ENCODE data around the gene AURKA. TPM values are rescaled to one million over a fixed set of nuclear protein-coding genes. Genes with fewer than 3 reads are reported as not detected.
A peak's percentile ranks its signal among the peaks of the same experiment; 100 is the strongest.

AURKA gene
- total RNA-seq, 1 experiment from 2014 or later = 139 TPM

- BruUV-seq (replicated peaks) = no TSS peak
- Histone ChIP-seq H4K20me1 (ENCODE audit: low read length) (no peaks in the 10 kb centered on the region), H3K27ac (ENCODE audit: low read length) (no peak overlapping the region), H3K4me2 (ENCODE audit: low read length) (no peak overlapping the region), H3K9me3 (ENCODE audit: low read length) (no peaks in the 10 kb centered on the region), H3K9ac (ENCODE audit: low read length) (no peak overlapping the region), H3K9me2 (replicated peaks; ENCODE audit: low read length) (no peaks in the 10 kb centered on the region), H3K4me3 (ENCODE audit: low read length) (no peak overlapping the region), H2AFZ (ENCODE audit: low read length) (no peak overlapping the region), H3F3A (ENCODE audit: low read length, unreplicated experiment) (no peaks in the 10 kb centered on the region), H3K27me3 (ENCODE audit: low read length) (no peaks in the 10 kb centered on the region), H3K79me2 (ENCODE audit: low read length) (no peaks in the 10 kb centered on the region), H3K4me1 (ENCODE audit: insufficient read depth, low read length) (no peaks in the 10 kb centered on the region), H3K36me3 (ENCODE audit: low read depth, low read length) (no peaks in the 10 kb centered on the region)
- ChIA-PET POLR2A (ENCODE audit: unreplicated experiment) (no interaction called here), CTCF (no interaction called here)
- DNase-seq (no peak), ATAC-seq (no peak)
- TF ChIP-seq EZH2 (IDR thresholded peaks at IDR 0.05; ENCODE audit: low read length, unreplicated experiment) = no peak
- TF ChIP-seq EZH2phosphoT487 (IDR thresholded peaks at IDR 0.05; ENCODE audit: borderline replicate concordance, low read length) = no peak
- no peak for TF ChIP-seq CTCF (conservative IDR thresholded peaks at IDR 0.05; ENCODE audit: low read depth, low read length)
- intact Hi-C loops (cut with micrococcal nuclease) = no loop called here
These were observed 38.9 kb upstream of the AURKA start for GRCh38 chr20:56430957-56431356.

- Histone ChIP-seq H3K9ac (ENCODE audit: low read length) (no peak overlapping the region), H3K36me3 (ENCODE audit: low read depth, low read length) (no peaks in the 10 kb centered on the region), H3K79me2 (ENCODE audit: low read length) (no peaks in the 10 kb centered on the region), H3K4me2 (ENCODE audit: low read length) (no peak overlapping the region), H3K27me3 (ENCODE audit: low read length) (no peaks in the 10 kb centered on the region), H2AFZ (ENCODE audit: low read length) (no peak overlapping the region), H3K9me2 (replicated peaks; ENCODE audit: low read length) (no peaks in the 10 kb centered on the region), H3K4me3 (ENCODE audit: low read length) (no peak overlapping the region), H3K4me1 (ENCODE audit: insufficient read depth, low read length) (no peaks in the 10 kb centered on the region), H3K27ac (ENCODE audit: low read length) (no peak overlapping the region), H3F3A (ENCODE audit: low read length, unreplicated experiment) (no peaks in the 10 kb centered on the region), H3K9me3 (ENCODE audit: low read length) (no peaks in the 10 kb centered on the region), H4K20me1 (ENCODE audit: low read length) (no peaks in the 10 kb centered on the region)
- CTCF ChIA-PET = no interaction called here
- intact Hi-C loops (cut with micrococcal nuclease) = no loop called here
- DNase-seq (no peak), ATAC-seq (no peak)
- TF ChIP-seq EZH2 (IDR thresholded peaks at IDR 0.05; ENCODE audit: low read length, unreplicated experiment) = no peak
- TF ChIP-seq EZH2phosphoT487 (IDR thresholded peaks at IDR 0.05; ENCODE audit: borderline replicate concordance, low read length) = no peak
- no peak for TF ChIP-seq CTCF (conservative IDR thresholded peaks at IDR 0.05; ENCODE audit: low read depth, low read length)
- POLR2A ChIA-PET (ENCODE audit: unreplicated experiment) = no interaction called here
- BruUV-seq (replicated peaks) = no TSS peak
These were observed 38.4 kb upstream of the AURKA start for GRCh38 chr20:56430461-56430860.

- H3K27me3 ChIP-seq (ENCODE audit: low read length) = no peaks in the 10 kb centered on the region
- H4K20me1 ChIP-seq (ENCODE audit: low read length) = no peaks in the 10 kb centered on the region
- H3K36me3 ChIP-seq (ENCODE audit: low read depth, low read length) = no peaks in the 10 kb centered on the region
- no TSS peak for BruUV-seq (replicated peaks)
- CTCF ChIA-PET = no interaction called here
- intact Hi-C loops (cut with micrococcal nuclease) = no loop called here
- H3K9me2 ChIP-seq (replicated peaks; ENCODE audit: low read length) = no peaks in the 10 kb centered on the region
- H3K4me3 ChIP-seq (ENCODE audit: low read length) = no peak overlapping the region
- ATAC-seq (no peak), DNase-seq (no peak)
- no peaks in the 10 kb centered on the region for H3K4me1 ChIP-seq (ENCODE audit: insufficient read depth, low read length)
- no peaks in the 10 kb centered on the region for H3K79me2 ChIP-seq (ENCODE audit: low read length)
- no peak overlapping the region for H3K9ac ChIP-seq (ENCODE audit: low read length)
- H3K4me2 ChIP-seq (ENCODE audit: low read length) = no peak overlapping the region
- no peaks in the 10 kb centered on the region for H3K9me3 ChIP-seq (ENCODE audit: low read length)
- TF ChIP-seq EZH2phosphoT487 (IDR thresholded peaks at IDR 0.05; ENCODE audit: borderline replicate concordance, low read length) (no peak), EZH2 (IDR thresholded peaks at IDR 0.05; ENCODE audit: low read length, unreplicated experiment) (no peak), CTCF (conservative IDR thresholded peaks at IDR 0.05; ENCODE audit: low read depth, low read length) (no peak)
- peak overlapping the region; percentile 23; the same call in 1 of the 2 replicates for H2AFZ ChIP-seq (ENCODE audit: low read length)
- POLR2A ChIA-PET (ENCODE audit: unreplicated experiment) = no interaction called here
- H3K27ac ChIP-seq (ENCODE audit: low read length) = no peak overlapping the region
- no peaks in the 10 kb centered on the region for H3F3A ChIP-seq (ENCODE audit: low read length, unreplicated experiment)
These were observed 37.9 kb upstream of the AURKA start for GRCh38 chr20:56429941-56430340.
